Astrocyte (in vitro differentiated cells and primary cell): ENCODE data around the gene FAM53A. TPM values are rescaled to one million over a fixed set of nuclear protein-coding genes. Genes with fewer than 3 reads are reported as not detected.

Source experiments
- DNase-seq: peaks from one replicate; pipeline ENCODE4 v3.0.0-alpha.2; 2010; ENCODE audit warnings: low read depth
- FAIRE-seq: peaks from 2 replicates; lab custom pipeline; 2011; peaks lifted over from hg19 to GRCh38; lab: Jason Lieb, UNC
- H2AFZ ChIP-seq: 2 replicates; pipeline ENCODE4 v1.6.0; 2012; ENCODE audit warnings: low read depth, low read length, inconsistent platforms
- H3K27ac ChIP-seq: 2 replicates; pipeline ENCODE4 v1.5.1; 2011; ENCODE audit warnings: low read depth, low read length, inconsistent platforms
- H3K27me3 ChIP-seq: 2 replicates; pipeline ENCODE4 v1.6.0; 2011; ENCODE audit warnings: low read length, inconsistent platforms; ENCODE audit not compliant: insufficient read depth
- H3K36me3 ChIP-seq: 2 replicates; pipeline ENCODE4 v1.5.1; 2011; ENCODE audit warnings: low read length, inconsistent platforms; ENCODE audit not compliant: insufficient read depth
- H3K4me1 ChIP-seq: 2 replicates; pipeline ENCODE4 v1.5.1; 2011; ENCODE audit warnings: low read length, inconsistent platforms; ENCODE audit not compliant: insufficient read depth
- H3K4me2 ChIP-seq: 2 replicates; pipeline ENCODE4 v1.6.0; 2012; ENCODE audit warnings: low read length, inconsistent platforms
- H3K4me3 ChIP-seq: 2 replicates; pipeline ENCODE4 v1.5.1; 2011; ENCODE audit warnings: low read depth, mild to moderate bottlenecking, low read length, inconsistent platforms; ENCODE audit not compliant: insufficient read depth
- H3K79me2 ChIP-seq: 2 replicates; pipeline ENCODE4 v1.6.0; 2012; ENCODE audit warnings: mild to moderate bottlenecking, low read length, inconsistent platforms; ENCODE audit not compliant: insufficient read depth
- H3K9ac ChIP-seq: 2 replicates; pipeline ENCODE4 v1.6.0; 2012; ENCODE audit warnings: mild to moderate bottlenecking, low read length, inconsistent platforms
- H3K9me3 ChIP-seq: 2 replicates; pipeline ENCODE4 v1.5.1; 2012; ENCODE audit warnings: low read depth, mild to moderate bottlenecking, low read length, inconsistent platforms; ENCODE audit not compliant: insufficient read depth
- H4K20me1 ChIP-seq: 2 replicates; pipeline ENCODE4 v1.6.0; 2012; ENCODE audit warnings: low read length, inconsistent platforms; ENCODE audit not compliant: insufficient read depth
- H3K27ac Mint-ChIP-seq: one replicate; pipeline ENCODE4 v1.8.0; 2021; ENCODE audit warnings: mild to moderate bottlenecking, mixed read lengths; ENCODE audit not compliant: unreplicated experiment
- H3K27me3 Mint-ChIP-seq: one replicate; pipeline ENCODE4 v1.8.0; 2021; ENCODE audit warnings: low read depth, mixed read lengths; ENCODE audit not compliant: unreplicated experiment
- H3K36me3 Mint-ChIP-seq: one replicate; pipeline ENCODE4 v1.8.0; 2021; ENCODE audit warnings: low read depth, mixed read lengths; ENCODE audit not compliant: unreplicated experiment
- H3K4me1 Mint-ChIP-seq: one replicate; pipeline ENCODE4 v1.8.0; 2021; ENCODE audit warnings: low read depth, mixed read lengths; ENCODE audit not compliant: unreplicated experiment
- H3K4me3 Mint-ChIP-seq: one replicate; pipeline ENCODE4 v1.8.0; 2021; ENCODE audit warnings: mild to moderate bottlenecking, moderate library complexity, mixed read lengths; ENCODE audit not compliant: unreplicated experiment
- H3K9me3 Mint-ChIP-seq: one replicate; pipeline ENCODE4 v1.8.0; 2021; ENCODE audit warnings: mild to moderate bottlenecking, mixed read lengths; ENCODE audit not compliant: unreplicated experiment
- EZH2 ChIP-seq: IDR thresholded peaks from 2 replicates; pipeline ENCODE4 v1.6.1; 2012; ENCODE audit warnings: mild to moderate bottlenecking, low read length, inconsistent platforms; ENCODE audit not compliant: insufficient read depth
- total RNA-seq: library from RNA; stranded (reverse); gene quantifications from 2 replicates; pipeline ENCODE4 v1.2.1, GENCODE V29; 2021
- TF ChIP-seq, protein P1 (sequence below): IDR thresholded peaks from 2 replicates; pipeline ENCODE4 v1.5.1; 2011; ENCODE audit warnings: low read depth, mild to moderate bottlenecking, inconsistent platforms, low read length, moderate library complexity; ENCODE audit not compliant: insufficient read depth

Gene FAM53A
- total RNA-seq, 1 donor from 2014 or later: 2.1 TPM

DNA sequence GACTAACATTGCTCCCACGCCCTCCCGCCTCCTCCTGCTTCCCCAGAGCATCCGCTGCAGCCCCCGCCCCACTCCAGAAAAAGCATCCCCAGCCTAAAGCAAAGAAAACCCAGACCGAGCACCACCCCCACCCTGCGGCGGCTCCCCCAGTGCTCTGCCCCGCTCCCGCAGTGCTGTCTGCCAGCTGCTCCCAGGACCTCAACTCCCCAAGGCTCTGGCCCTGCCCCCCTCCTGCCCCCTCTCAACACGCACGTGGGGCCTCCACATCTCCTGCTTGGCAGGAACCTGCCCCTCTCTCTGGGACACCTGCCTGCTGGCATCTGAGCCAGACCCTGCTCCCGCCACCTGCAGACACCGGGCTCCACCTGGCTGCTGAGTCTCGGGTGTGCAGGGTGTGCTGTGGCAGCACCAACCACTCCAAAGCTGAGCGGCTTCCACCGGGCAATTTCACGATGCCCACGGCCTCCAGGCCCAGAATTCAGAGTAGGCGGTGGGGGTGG is 79.4 kb downstream of the FAM53A start:
- Mint-ChIP-seq H3K27me3 (peaks cover 21% of the 10 kb centered on the region), H3K36me3 (no peaks in the 10 kb centered on the region), H3K4me3 (no peak overlapping the region), H3K4me1 (no peaks in the 10 kb centered on the region), H3K9me3 (no peaks in the 10 kb centered on the region), H3K27ac (no peak overlapping the region)
- Histone ChIP-seq H3K4me3 (no peak overlapping the region), H2AFZ (no peak overlapping the region), H3K4me2 (no peak overlapping the region), H3K79me2 (no peaks in the 10 kb centered on the region), H3K27ac (no peak overlapping the region), H3K27me3 (no peaks in the 10 kb centered on the region), H3K9ac (no peak overlapping the region), H4K20me1 (no peaks in the 10 kb centered on the region), H3K4me1 (no peaks in the 10 kb centered on the region), H3K9me3 (no peaks in the 10 kb centered on the region), H3K36me3 (no peaks in the 10 kb centered on the region)
- no peak for FAIRE-seq
- peak; percentile 24 for TF ChIP-seq EZH2
- TF ChIP-seq, protein P1, sequence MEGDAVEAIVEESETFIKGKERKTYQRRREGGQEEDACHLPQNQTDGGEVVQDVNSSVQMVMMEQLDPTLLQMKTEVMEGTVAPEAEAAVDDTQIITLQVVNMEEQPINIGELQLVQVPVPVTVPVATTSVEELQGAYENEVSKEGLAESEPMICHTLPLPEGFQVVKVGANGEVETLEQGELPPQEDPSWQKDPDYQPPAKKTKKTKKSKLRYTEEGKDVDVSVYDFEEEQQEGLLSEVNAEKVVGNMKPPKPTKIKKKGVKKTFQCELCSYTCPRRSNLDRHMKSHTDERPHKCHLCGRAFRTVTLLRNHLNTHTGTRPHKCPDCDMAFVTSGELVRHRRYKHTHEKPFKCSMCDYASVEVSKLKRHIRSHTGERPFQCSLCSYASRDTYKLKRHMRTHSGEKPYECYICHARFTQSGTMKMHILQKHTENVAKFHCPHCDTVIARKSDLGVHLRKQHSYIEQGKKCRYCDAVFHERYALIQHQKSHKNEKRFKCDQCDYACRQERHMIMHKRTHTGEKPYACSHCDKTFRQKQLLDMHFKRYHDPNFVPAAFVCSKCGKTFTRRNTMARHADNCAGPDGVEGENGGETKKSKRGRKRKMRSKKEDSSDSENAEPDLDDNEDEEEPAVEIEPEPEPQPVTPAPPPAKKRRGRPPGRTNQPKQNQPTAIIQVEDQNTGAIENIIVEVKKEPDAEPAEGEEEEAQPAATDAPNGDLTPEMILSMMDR: no peak
- no peak for DNase-seq

DNA sequence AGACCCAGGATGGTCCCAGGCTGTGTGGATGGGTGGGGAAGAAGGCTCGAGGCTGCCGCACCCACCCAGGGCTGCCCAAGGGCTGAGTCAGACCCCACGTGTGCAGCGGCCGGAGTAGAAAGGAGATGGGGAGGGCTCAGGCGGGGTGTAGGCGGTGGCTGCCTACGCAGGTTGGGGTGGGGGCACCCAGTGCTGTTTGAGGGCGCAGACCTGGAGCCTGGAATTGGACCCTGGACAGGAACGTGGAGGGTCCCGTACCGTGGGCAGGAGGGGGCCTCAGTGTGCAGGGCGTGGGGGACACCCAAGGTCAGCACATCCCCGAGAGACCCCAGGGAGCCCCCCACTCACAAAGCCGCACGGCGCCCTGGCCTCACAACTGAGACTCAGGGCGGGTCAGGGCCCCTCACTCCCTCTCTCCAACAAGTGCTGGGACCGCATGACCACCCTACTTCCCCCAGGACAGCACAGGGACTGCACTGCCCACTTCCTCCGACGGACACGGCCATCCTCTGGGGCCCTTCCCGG is 79.9 kb downstream of the FAM53A start:
- no peak for FAIRE-seq
- Histone ChIP-seq H3K4me3 (no peak overlapping the region), H4K20me1 (no peaks in the 10 kb centered on the region), H3K27me3 (no peaks in the 10 kb centered on the region), H3K4me1 (no peaks in the 10 kb centered on the region), H2AFZ (no peak overlapping the region), H3K27ac (no peak overlapping the region), H3K4me2 (no peak overlapping the region), H3K9ac (no peak overlapping the region), H3K79me2 (no peaks in the 10 kb centered on the region), H3K9me3 (no peaks in the 10 kb centered on the region), H3K36me3 (no peaks in the 10 kb centered on the region)
- TF ChIP-seq, protein P1: no peak
- no peak for TF ChIP-seq EZH2
- Mint-ChIP-seq H3K4me3 (no peak overlapping the region), H3K36me3 (no peaks in the 10 kb centered on the region), H3K27me3 (peaks cover 20% of the 10 kb centered on the region), H3K4me1 (no peaks in the 10 kb centered on the region), H3K9me3 (no peaks in the 10 kb centered on the region), H3K27ac (no peak overlapping the region)
- peak; percentile 10 for DNase-seq

DNA sequence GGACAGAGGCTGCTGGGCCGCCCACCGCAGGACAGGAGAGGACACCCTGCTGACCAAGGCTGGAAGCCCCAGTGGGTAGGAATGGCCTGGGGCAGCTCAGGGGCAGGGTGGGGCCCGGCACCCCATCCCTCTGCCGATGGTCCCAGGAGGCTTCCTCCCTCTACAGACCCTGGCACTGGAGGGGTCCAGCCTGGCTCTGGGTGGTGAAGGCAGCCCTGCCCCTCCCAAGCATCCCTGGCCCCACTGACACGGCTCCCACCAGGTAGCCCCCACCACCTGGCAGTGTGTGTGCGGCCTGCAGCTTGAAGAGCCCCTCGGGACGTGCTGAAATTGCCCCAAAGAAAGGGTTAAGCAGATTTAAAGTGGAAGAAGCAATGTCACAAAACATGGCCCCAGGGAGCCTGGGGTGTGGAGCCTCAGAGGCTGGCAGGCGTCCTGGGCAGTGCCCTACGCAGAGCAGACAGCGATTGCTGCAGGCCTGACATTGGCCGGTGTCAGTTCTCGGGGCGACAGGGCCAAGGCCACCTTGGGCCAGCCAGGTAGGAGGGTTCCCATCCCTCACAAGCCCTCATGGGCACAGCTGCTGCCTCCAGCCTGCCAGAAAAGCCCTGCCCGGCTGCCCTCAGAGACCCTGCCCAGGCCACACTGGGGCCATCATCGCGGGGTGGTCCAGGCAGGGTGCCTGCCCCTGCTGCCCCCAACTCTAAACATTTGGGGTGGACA is 80.5 kb downstream of the FAM53A start:
- H3K4me3 Mint-ChIP-seq: no peak overlapping the region
- Histone ChIP-seq H3K36me3 (no peaks in the 10 kb centered on the region), H3K79me2 (no peaks in the 10 kb centered on the region), H3K4me1 (no peaks in the 10 kb centered on the region), H3K9me3 (no peaks in the 10 kb centered on the region), H3K4me2 (no peak overlapping the region), H3K4me3 (no peak overlapping the region), H3K27me3 (no peaks in the 10 kb centered on the region), H4K20me1 (no peaks in the 10 kb centered on the region), H2AFZ (no peak overlapping the region), H3K9ac (no peak overlapping the region), H3K27ac (no peak overlapping the region)
- H3K9me3 Mint-ChIP-seq: no peaks in the 10 kb centered on the region
- no peak overlapping the region for H3K27ac Mint-ChIP-seq
- H3K36me3 Mint-ChIP-seq: no peaks in the 10 kb centered on the region
- TF ChIP-seq, protein P1: no peak
- no peak for TF ChIP-seq EZH2
- no peak for DNase-seq
- H3K4me1 Mint-ChIP-seq: no peaks in the 10 kb centered on the region
- no peak for FAIRE-seq
- H3K27me3 Mint-ChIP-seq: peaks cover 18% of the 10 kb centered on the region
